ENCODE results near the gene NPVF.

GRCh38 chr7:25240896-25241295 lies 12.6 kb upstream of the NPVF start:
- TF ChIP-seq, protein P1, sequence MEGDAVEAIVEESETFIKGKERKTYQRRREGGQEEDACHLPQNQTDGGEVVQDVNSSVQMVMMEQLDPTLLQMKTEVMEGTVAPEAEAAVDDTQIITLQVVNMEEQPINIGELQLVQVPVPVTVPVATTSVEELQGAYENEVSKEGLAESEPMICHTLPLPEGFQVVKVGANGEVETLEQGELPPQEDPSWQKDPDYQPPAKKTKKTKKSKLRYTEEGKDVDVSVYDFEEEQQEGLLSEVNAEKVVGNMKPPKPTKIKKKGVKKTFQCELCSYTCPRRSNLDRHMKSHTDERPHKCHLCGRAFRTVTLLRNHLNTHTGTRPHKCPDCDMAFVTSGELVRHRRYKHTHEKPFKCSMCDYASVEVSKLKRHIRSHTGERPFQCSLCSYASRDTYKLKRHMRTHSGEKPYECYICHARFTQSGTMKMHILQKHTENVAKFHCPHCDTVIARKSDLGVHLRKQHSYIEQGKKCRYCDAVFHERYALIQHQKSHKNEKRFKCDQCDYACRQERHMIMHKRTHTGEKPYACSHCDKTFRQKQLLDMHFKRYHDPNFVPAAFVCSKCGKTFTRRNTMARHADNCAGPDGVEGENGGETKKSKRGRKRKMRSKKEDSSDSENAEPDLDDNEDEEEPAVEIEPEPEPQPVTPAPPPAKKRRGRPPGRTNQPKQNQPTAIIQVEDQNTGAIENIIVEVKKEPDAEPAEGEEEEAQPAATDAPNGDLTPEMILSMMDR (IDR thresholded peaks at IDR 0.05) = no peak
- TF ChIP-seq ZFX (IDR thresholded peaks at IDR 0.05; ENCODE audit: borderline replicate concordance) = no peak
